ENCODE data around the gene PDZD2. TPM values are rescaled to one million over a fixed set of nuclear protein-coding genes. Genes with fewer than 3 reads are reported as not detected.

Gene PDZD2
- polyA plus RNA-seq, 1 donor from 2014 or later: 3.1 TPM

DNA sequence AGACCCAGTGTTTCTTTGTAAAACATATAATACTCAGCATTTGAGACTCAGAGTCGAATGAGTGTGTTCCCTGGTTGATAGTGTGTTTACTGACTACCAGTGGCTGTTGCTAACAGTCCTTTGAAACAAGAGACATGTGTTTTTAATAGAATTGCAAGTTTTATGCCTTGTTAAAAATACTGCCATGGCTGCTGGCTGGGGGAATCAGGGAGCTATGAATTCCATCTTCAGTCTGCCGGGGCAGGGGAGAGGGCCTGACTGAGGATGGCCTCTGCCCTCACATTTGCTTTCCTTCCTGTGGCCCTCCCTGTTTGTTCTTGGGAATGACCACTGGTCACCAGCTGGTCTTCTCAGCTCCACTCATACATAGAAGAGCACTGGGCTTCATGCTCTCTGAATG, 63.8 kb downstream of the PDZD2 start:
- H3K9me3 ChIP-seq (ENCODE audit: low read length): no peaks in the 10 kb centered on the region
- no peaks in the 10 kb centered on the region for H3K36me3 ChIP-seq (ENCODE audit: insufficient read depth, low read length)
- no peak overlapping the region for H3K4me2 ChIP-seq (ENCODE audit: low read length)
- H2AFZ ChIP-seq (ENCODE audit: low read depth, low read length): no peak overlapping the region
- no peak overlapping the region for H3K4me3 ChIP-seq (ENCODE audit: low read length)
- no peak for TF ChIP-seq SMC3 (conservative IDR thresholded peaks at IDR 0.05; ENCODE audit: poor library complexity)
- TF ChIP-seq, protein P1, sequence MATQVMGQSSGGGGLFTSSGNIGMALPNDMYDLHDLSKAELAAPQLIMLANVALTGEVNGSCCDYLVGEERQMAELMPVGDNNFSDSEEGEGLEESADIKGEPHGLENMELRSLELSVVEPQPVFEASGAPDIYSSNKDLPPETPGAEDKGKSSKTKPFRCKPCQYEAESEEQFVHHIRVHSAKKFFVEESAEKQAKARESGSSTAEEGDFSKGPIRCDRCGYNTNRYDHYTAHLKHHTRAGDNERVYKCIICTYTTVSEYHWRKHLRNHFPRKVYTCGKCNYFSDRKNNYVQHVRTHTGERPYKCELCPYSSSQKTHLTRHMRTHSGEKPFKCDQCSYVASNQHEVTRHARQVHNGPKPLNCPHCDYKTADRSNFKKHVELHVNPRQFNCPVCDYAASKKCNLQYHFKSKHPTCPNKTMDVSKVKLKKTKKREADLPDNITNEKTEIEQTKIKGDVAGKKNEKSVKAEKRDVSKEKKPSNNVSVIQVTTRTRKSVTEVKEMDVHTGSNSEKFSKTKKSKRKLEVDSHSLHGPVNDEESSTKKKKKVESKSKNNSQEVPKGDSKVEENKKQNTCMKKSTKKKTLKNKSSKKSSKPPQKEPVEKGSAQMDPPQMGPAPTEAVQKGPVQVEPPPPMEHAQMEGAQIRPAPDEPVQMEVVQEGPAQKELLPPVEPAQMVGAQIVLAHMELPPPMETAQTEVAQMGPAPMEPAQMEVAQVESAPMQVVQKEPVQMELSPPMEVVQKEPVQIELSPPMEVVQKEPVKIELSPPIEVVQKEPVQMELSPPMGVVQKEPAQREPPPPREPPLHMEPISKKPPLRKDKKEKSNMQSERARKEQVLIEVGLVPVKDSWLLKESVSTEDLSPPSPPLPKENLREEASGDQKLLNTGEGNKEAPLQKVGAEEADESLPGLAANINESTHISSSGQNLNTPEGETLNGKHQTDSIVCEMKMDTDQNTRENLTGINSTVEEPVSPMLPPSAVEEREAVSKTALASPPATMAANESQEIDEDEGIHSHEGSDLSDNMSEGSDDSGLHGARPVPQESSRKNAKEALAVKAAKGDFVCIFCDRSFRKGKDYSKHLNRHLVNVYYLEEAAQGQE (IDR thresholded peaks at IDR 0.05; ENCODE audit: borderline replicate concordance): no peak
- no peak for TF ChIP-seq MXI1 (conservative IDR thresholded peaks at IDR 0.05; ENCODE audit: poor library complexity, severe bottlenecking)
- TF ChIP-seq RAD21 (conservative IDR thresholded peaks at IDR 0.05): no peak
- no peak for TF ChIP-seq TAF1 (IDR thresholded peaks at IDR 0.05; ENCODE audit: low read depth)
- no peak for TF ChIP-seq EZH2 (IDR thresholded peaks at IDR 0.05; ENCODE audit: borderline replicate concordance, insufficient read depth, low read length, poor library complexity, severe bottlenecking)
- no peak for TF ChIP-seq EP300 (conservative IDR thresholded peaks at IDR 0.05; ENCODE audit: poor library complexity, severe bottlenecking)
- TF ChIP-seq, protein P2, sequence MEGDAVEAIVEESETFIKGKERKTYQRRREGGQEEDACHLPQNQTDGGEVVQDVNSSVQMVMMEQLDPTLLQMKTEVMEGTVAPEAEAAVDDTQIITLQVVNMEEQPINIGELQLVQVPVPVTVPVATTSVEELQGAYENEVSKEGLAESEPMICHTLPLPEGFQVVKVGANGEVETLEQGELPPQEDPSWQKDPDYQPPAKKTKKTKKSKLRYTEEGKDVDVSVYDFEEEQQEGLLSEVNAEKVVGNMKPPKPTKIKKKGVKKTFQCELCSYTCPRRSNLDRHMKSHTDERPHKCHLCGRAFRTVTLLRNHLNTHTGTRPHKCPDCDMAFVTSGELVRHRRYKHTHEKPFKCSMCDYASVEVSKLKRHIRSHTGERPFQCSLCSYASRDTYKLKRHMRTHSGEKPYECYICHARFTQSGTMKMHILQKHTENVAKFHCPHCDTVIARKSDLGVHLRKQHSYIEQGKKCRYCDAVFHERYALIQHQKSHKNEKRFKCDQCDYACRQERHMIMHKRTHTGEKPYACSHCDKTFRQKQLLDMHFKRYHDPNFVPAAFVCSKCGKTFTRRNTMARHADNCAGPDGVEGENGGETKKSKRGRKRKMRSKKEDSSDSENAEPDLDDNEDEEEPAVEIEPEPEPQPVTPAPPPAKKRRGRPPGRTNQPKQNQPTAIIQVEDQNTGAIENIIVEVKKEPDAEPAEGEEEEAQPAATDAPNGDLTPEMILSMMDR (IDR thresholded peaks at IDR 0.05; ENCODE audit: poor library complexity, severe bottlenecking): no peak
- TF ChIP-seq POLR2AphosphoS5 (IDR thresholded peaks at IDR 0.05): no peak
- no peaks in the 10 kb centered on the region for H3K27me3 ChIP-seq (ENCODE audit: insufficient read depth, low read depth, low read length)
- H3F3A ChIP-seq (ENCODE audit: insufficient read depth, low read length, poor library complexity, severe bottlenecking): no peaks in the 10 kb centered on the region
- no peak overlapping the region for H3K27ac ChIP-seq (ENCODE audit: low read length)
- no peaks in the 10 kb centered on the region for H4K20me1 ChIP-seq (ENCODE audit: insufficient read depth)
- no peaks in the 10 kb centered on the region for H3K9me2 ChIP-seq (ENCODE audit: insufficient read depth, low read length)
- no peak overlapping the region for H3K9ac ChIP-seq (ENCODE audit: low read length)
- H3K79me2 ChIP-seq (replicated peaks; ENCODE audit: insufficient read depth, low read length): no peaks in the 10 kb centered on the region

DNA sequence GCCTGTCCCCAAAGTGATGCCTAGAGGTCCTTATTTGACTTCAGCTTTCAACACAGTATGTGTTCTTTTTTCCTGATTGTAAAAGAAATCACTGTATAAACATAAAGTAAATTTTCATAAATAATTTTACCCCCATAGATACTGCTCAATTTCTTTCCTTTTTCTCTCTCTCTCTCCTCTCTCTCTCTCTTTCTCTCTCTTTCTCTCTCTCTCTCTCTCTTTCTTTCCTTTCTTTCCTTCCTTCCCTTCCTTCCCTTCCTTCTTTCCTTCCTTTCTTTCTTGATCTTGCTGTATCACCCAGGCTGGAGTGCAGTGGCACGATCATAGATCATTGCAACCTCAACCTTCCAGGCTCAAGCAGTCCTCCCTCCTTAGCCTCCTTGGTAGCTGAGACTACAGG, 64.8 kb downstream of the PDZD2 start:
- TF ChIP-seq TAF1 (IDR thresholded peaks at IDR 0.05; ENCODE audit: low read depth) (no peak), SMC3 (conservative IDR thresholded peaks at IDR 0.05; ENCODE audit: poor library complexity) (no peak), EP300 (conservative IDR thresholded peaks at IDR 0.05; ENCODE audit: poor library complexity, severe bottlenecking) (no peak), EZH2 (IDR thresholded peaks at IDR 0.05; ENCODE audit: borderline replicate concordance, insufficient read depth, low read length, poor library complexity, severe bottlenecking) (no peak), POLR2AphosphoS5 (IDR thresholded peaks at IDR 0.05) (no peak)
- TF ChIP-seq, protein P1 (IDR thresholded peaks at IDR 0.05; ENCODE audit: borderline replicate concordance): no peak
- no peaks in the 10 kb centered on the region for H4K20me1 ChIP-seq (ENCODE audit: insufficient read depth)

More for the DNA sequence above, 64.8 kb downstream of the PDZD2 start:
- Histone ChIP-seq H3K9me2 (ENCODE audit: insufficient read depth, low read length) (no peaks in the 10 kb centered on the region), H3K36me3 (ENCODE audit: insufficient read depth, low read length) (no peaks in the 10 kb centered on the region), H2AFZ (ENCODE audit: low read depth, low read length) (no peak overlapping the region), H3K79me2 (replicated peaks; ENCODE audit: insufficient read depth, low read length) (no peaks in the 10 kb centered on the region), H3K9ac (ENCODE audit: low read length) (no peak overlapping the region), H3F3A (ENCODE audit: insufficient read depth, low read length, poor library complexity, severe bottlenecking) (no peaks in the 10 kb centered on the region), H3K4me2 (ENCODE audit: low read length) (no peak overlapping the region), H3K4me3 (ENCODE audit: low read length) (no peak overlapping the region), H3K9me3 (ENCODE audit: low read length) (no peaks in the 10 kb centered on the region), H3K27me3 (ENCODE audit: insufficient read depth, low read depth, low read length) (no peaks in the 10 kb centered on the region), H3K27ac (ENCODE audit: low read length) (no peak overlapping the region)
